K562 (cell line): Measurements from ENCODE around the gene IPP. TPM values are rescaled to one million over a fixed set of nuclear protein-coding genes. Genes with fewer than 3 reads are reported as not detected.

Source experiments
- ATF4 ChIP-seq: fragments of 450-650 bp; formaldehyde crosslinking; IDR thresholded peaks from 2 replicates; pipeline ENCODE4 v1.4.0; 2022; ENCODE audit warnings: mild to moderate bottlenecking, moderate library complexity
- BRF1 ChIP-seq: IDR thresholded peaks from 3 replicates; pipeline ENCODE4 v1.6.1; 2011; ENCODE audit warnings: borderline replicate concordance, mild to moderate bottlenecking; ENCODE audit not compliant: insufficient read length; ENCODE audit errors: extremely low read depth
- CEBPB ChIP-seq: fragments of 450-650 bp; IDR thresholded peaks from 2 replicates; pipeline ENCODE4 v1.6.1; 2016; ENCODE audit warnings: missing genetic modification characterization, missing compliant biosample characterization
- CXXC5 ChIP-seq: fragments of 250-450 bp; sonication (Bioruptor Pico); IDR thresholded peaks from 2 replicates; pipeline ENCODE4 v1.8.0; 2022; ENCODE audit warnings: inconsistent platforms, mild to moderate bottlenecking, moderate library complexity
- EHMT2 ChIP-seq: fragments of 450-650 bp; IDR thresholded peaks from 2 replicates; pipeline ENCODE4 v1.6.1; 2018; ENCODE audit warnings: antibody characterized with exemption
- ELF1 ChIP-seq: fragments of 200-800 bp; sonication (Bioruptor generic); IDR thresholded peaks from 2 replicates; pipeline ENCODE4 v1.6.1; 2016; ENCODE audit warnings: missing genetic modification characterization, missing compliant biosample characterization
- FOXK2 ChIP-seq, 2 experiments: fragments of 450-650 bp; IDR thresholded peaks in 1 of 2; conservative IDR thresholded peaks in 1 of 2; 2 replicates each; pipeline ENCODE4 v1.6.1; 2016; ENCODE audit warnings: low read depth in 2 of 2, mild to moderate bottlenecking in 1 of 2
- HBP1 ChIP-seq: fragments of 450-650 bp; formaldehyde crosslinking; IDR thresholded peaks from 2 replicates; pipeline ENCODE4 v1.4.0; 2022; ENCODE audit warnings: missing genetic modification characterization
- MEF2D ChIP-seq: conservative IDR thresholded peaks from 2 replicates; pipeline ENCODE4 v1.6.1; 2016; ENCODE audit warnings: low read depth, missing genetic modification characterization, missing compliant biosample characterization
- NR4A1 ChIP-seq, 2 experiments: fragments of 250-450 bp in 1 of 2; fragments of 450-650 bp in 1 of 2; sonication (Bioruptor Pico) in 1 of 2; IDR thresholded peaks; 2 replicates each; pipeline versions ENCODE4 v1.4.0 to v1.6.1; 2016 to 2020; ENCODE audit warnings: mild to moderate bottlenecking in 2 of 2, missing compliant biosample characterization in 1 of 2, missing genetic modification characterization in 1 of 2, moderate library complexity in 1 of 2
- PBX2 ChIP-seq, 2 experiments: IDR thresholded peaks in 1 of 2; conservative IDR thresholded peaks in 1 of 2; 2 replicates each; pipeline ENCODE4 v1.6.1; 2016; ENCODE audit warnings: low read depth in 2 of 2, mild to moderate bottlenecking in 1 of 2, missing compliant biosample characterization in 1 of 2, missing genetic modification characterization in 1 of 2, moderate library complexity in 1 of 2
- POU5F1 ChIP-seq: fragments of 150-350 bp; IDR thresholded peaks from 2 replicates; pipeline ENCODE4 v1.6.1; 2014; ENCODE audit warnings: borderline replicate concordance, low read length, low read depth, mild to moderate bottlenecking; ENCODE audit not compliant: partially characterized antibody
- SIX5 ChIP-seq, 2 experiments: IDR thresholded peaks; 2 replicates each; pipeline ENCODE4 v1.6.1; 2011; ENCODE audit warnings: low read length in 2 of 2, borderline replicate concordance in 1 of 2, low read depth in 1 of 2, mild to moderate bottlenecking in 1 of 2, moderate library complexity in 1 of 2; ENCODE audit not compliant: insufficient read depth in 1 of 2
- SMAD3 ChIP-seq: fragments of 450-650 bp; formaldehyde crosslinking; conservative IDR thresholded peaks from 2 replicates; pipeline ENCODE4 v1.4.0; 2020; ENCODE audit warnings: mild to moderate bottlenecking
- SMARCA4 ChIP-seq: fragments of 450-650 bp; IDR thresholded peaks from 2 replicates; pipeline ENCODE4 v1.6.1; 2016
- SP1 ChIP-seq: sonication (generic); formaldehyde crosslinking; IDR thresholded peaks from 2 replicates; pipeline ENCODE4 v1.8.1; 2022; ENCODE audit warnings: mild to moderate bottlenecking, missing genetic modification reagents
- SRF ChIP-seq, 2 experiments: fragments of 250-450, 450-650 bp in 1 of 2; sonication (Bioruptor Pico) in 1 of 2; sonication (generic) in 1 of 2; formaldehyde crosslinking; IDR thresholded peaks; 2 replicates each; pipeline versions ENCODE4 v1.5.0 to v1.5.1; 2020 to 2022; ENCODE audit warnings: mild to moderate bottlenecking in 1 of 2, missing genetic modification reagents in 1 of 2
- ZNF583 ChIP-seq: fragments of 250-450 bp; sonication (Bioruptor Pico); IDR thresholded peaks from 2 replicates; pipeline ENCODE4 v1.4.0; 2020
- ZNF740 ChIP-seq, 3 experiments: fragments of 200-800 bp in 1 of 3; sonication (Bioruptor generic) in 1 of 3; sonication (generic) in 1 of 3; formaldehyde crosslinking in 1 of 3; IDR thresholded peaks; 2 replicates each; pipeline versions ENCODE4 v1.6.1 to v1.8.0; 2016 to 2022; ENCODE audit warnings: mild to moderate bottlenecking in 2 of 3, missing compliant biosample characterization in 2 of 3, missing genetic modification characterization in 2 of 3, missing genetic modification reagents in 1 of 3
- polyA plus RNA-seq, 8 experiments: library from polyadenylated mRNA; depleted of rRNA in 4 of 8; stranded (reverse) in 5 of 8; unstranded in 3 of 8; fragments of >200 nt; fragmentation: Nextera tagmentation in 2 of 8; fragmentation: Illumina TruSeq in 1 of 8; extraction: Ambion mirVana in 2 of 8; extraction: Trizol in 1 of 8; gene quantifications; 2 replicates each; pipeline versions ENCODE4 v1.2.1 to v1.2.3, GENCODE V29; 2011 to 2014; ENCODE audit warnings: inconsistent platforms in 1 of 8, missing spikeins in 1 of 8
- total RNA-seq, 7 experiments: library from RNA; depleted of rRNA in 6 of 7; stranded (reverse); fragments of >200 nt in 6 of 7; fragmentation: Illumina TruSeq in 2 of 7; extraction: Trizol in 2 of 7; gene quantifications; 2 replicates each; pipeline versions ENCODE4 v1.2.1 to v1.2.3, GENCODE V29; 2011 to 2021; ENCODE audit warnings: low replicate concordance in 1 of 7

Gene IPP
- total and polyA plus RNA-seq, 9 of the 15 experiments (the other 6 are each of a cell fraction or from before 2014, with no cell fraction given): 6.9 to 15.1 (median 9.7) TPM

GRCh38 chr1:45752441-45753052, 2.1 kb upstream of the IPP start (continued):
- peak; percentile 34; the same call in 1 of the 2 replicates for TF ChIP-seq ATF4 (CRISPR knock-in tag)
- TF ChIP-seq SMAD3: 0 out of 2 replicates have a peak, but pooled peaks have one; percentile 45
- peak; percentile 72; the same call in 1 of the 2 replicates for TF ChIP-seq HBP1 (CRISPR knock-in tag)
- TF ChIP-seq PBX2 (CRISPR knock-in tag; IDR thresholded peaks at IDR 0.05; ENCODE audit: low read depth): no peak
- TF ChIP-seq PBX2 (tag; conservative IDR thresholded peaks at IDR 0.05; ENCODE audit: low read depth): 0 out of 2 replicates have a peak, but pooled peaks have one; percentile 30
- no peak for TF ChIP-seq EHMT2
- no peak for TF ChIP-seq NR4A1 (CRISPR knock-in tag; IDR thresholded peaks at IDR 0.05)
- peak; percentile 35; the same call in 1 of the 2 replicates for TF ChIP-seq NR4A1 (tag; IDR thresholded peaks at IDR 0.05)
- TF ChIP-seq CEBPB: peak; percentile 56; the same call in 1 of the 2 replicates
- 0 out of 2 replicates have a peak, but pooled peaks have one; percentile 18 for TF ChIP-seq MEF2D
- TF ChIP-seq SRF (CRISPR knock-in tag; IDR thresholded peaks at IDR 0.05): 0 out of 4 replicates have a peak, but pooled peaks of 1 of the 2 experiments have one; percentile 53
- 0 out of 4 replicates have a peak, but pooled peaks of 1 of the 2 experiments have one; percentile 19 for TF ChIP-seq SIX5 (IDR thresholded peaks at IDR 0.05; ENCODE audit: borderline replicate concordance in 1 of 2, insufficient read depth in 1 of 2, low read depth in 1 of 2, low read length in 2 of 2)
- TF ChIP-seq CXXC5 (CRISPR knock-in tag): 0 out of 2 replicates have a peak, but pooled peaks have one; percentile 12
- peak; percentile 59 for TF ChIP-seq POU5F1
- TF ChIP-seq FOXK2 (conservative IDR thresholded peaks at IDR 0.05 in 1 of 2, IDR thresholded peaks at IDR 0.05 in 1 of 2; ENCODE audit: low read depth in 2 of 2): 0 out of 4 replicates have a peak, but pooled peaks of 1 of the 2 experiments have one; percentile 47
- no peak for TF ChIP-seq BRF1
- peak; percentile 29; the same call in 1 of the 2 replicates for TF ChIP-seq ELF1 (tag)
- 0 out of 2 replicates have a peak, but pooled peaks have one; percentile 21 for TF ChIP-seq ZNF583
- 0 out of 2 replicates have a peak, but pooled peaks have one; percentile 7 for TF ChIP-seq SP1 (CRISPR knock-in tag)
- no peak for TF ChIP-seq ZNF740 (CRISPR knock-in tag; IDR thresholded peaks at IDR 0.05)
- peak in 1 of 2 experiments; percentile 58; a peak in 1 of 4 replicates for TF ChIP-seq ZNF740 (tag; IDR thresholded peaks at IDR 0.05)
- 0 out of 2 replicates have a peak, but pooled peaks have one; percentile 44 for TF ChIP-seq SMARCA4
